ENCODE results near the gene SMIM43. TPM values are rescaled to one million over a fixed set of nuclear protein-coding genes. Genes with fewer than 3 reads are reported as not detected.
A peak's percentile ranks its signal among the peaks of the same experiment; 100 is the strongest.

SMIM43 gene
- total RNA-seq = 0.07 TPM in 1 of 2 replicates, not detected in the other

DNA sequence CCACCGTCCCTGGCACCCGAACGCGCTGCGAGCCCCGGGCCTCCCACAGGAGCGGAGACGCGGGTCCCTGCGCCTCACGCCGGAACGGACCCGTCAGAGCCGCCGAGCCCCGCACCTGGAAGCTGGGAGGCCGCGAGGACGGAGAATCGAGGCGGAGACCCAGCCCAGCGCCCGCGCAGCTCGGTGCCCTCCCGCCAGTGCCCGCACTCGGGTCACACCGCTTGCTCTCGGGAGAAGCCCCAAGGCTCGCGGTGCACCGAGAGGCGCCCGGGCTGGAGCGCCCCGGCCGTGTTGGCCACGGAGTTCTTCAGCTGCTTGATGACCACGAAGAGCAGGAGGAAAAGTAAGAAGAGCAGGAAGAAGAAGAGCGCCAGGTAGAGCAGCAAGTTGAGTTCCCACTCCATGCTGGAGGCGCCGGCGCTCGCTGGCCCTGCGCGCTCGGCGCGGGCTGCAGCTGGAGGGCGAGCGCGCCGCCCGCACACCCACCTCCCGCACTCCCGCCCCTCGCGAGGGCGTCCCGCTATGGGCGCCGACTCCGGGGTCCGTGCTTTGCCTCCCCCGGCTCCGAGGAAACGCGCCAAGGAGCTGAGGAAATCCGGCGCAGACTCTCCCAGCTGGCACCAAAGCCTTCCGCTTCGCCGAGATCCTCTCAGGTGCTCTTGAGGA lies at the start of gene SMIM43:
TSS of gene SMIM43 (minus strand) at position 463 of the 666 bp plus-strand sequence. CDS start at position 404, 59 bp downstream.
- TF ChIP-seq, protein P1, sequence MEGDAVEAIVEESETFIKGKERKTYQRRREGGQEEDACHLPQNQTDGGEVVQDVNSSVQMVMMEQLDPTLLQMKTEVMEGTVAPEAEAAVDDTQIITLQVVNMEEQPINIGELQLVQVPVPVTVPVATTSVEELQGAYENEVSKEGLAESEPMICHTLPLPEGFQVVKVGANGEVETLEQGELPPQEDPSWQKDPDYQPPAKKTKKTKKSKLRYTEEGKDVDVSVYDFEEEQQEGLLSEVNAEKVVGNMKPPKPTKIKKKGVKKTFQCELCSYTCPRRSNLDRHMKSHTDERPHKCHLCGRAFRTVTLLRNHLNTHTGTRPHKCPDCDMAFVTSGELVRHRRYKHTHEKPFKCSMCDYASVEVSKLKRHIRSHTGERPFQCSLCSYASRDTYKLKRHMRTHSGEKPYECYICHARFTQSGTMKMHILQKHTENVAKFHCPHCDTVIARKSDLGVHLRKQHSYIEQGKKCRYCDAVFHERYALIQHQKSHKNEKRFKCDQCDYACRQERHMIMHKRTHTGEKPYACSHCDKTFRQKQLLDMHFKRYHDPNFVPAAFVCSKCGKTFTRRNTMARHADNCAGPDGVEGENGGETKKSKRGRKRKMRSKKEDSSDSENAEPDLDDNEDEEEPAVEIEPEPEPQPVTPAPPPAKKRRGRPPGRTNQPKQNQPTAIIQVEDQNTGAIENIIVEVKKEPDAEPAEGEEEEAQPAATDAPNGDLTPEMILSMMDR (conservative IDR thresholded peaks at IDR 0.05; ENCODE audit: low read depth, low read length) = no peak
- no peak for DNase-seq (ENCODE audit: low read depth)
- peak within 1 kb of the TSS; percentile 52 for H3K4me3 ChIP-seq (ENCODE audit: low read depth, low read length)

DNA sequence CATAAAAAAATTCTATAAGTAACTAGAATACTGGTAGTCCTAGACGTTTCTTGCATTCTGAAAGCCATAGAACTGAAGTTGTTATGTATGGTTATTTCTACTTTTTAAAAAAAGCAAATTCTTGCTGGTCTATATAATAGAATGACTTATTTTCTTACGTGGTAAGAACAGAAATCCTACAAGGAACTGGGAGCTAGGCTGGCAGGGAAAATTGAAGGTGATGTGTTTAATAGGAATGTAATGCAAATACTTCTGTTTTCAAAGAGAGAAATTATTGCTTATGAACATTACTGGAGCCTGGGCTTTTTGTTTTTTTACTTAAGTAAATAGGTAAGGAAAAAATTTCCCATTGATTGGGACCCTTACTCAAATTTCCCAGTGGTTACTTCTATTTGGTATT lies 49.8 kb upstream of the SMIM43 start:
- TF ChIP-seq, protein P1 (conservative IDR thresholded peaks at IDR 0.05; ENCODE audit: low read depth, low read length) = no peak
- H3K4me3 ChIP-seq (ENCODE audit: low read depth, low read length) = no peak overlapping the region
- no peak for DNase-seq (ENCODE audit: low read depth)

DNA sequence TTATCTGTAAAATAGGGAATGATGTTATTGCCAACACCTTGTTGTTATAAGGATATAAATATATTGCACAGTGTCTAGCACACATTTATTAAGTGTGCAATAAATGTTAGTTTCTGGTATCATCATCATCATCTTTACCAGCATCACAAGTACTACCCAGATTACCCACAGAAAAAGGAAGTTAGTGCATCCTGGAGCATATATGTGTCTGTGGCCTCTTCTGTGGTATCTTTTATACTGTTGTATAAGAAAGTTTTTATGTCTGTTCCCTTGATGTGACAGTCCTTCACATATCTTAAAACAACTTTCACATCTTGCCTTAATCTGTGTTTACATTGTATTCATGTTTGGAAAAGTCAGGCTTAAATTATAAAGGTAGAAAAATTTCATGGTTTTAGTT lies 46.2 kb upstream of the SMIM43 start:
- H3K4me3 ChIP-seq (ENCODE audit: low read depth, low read length) = no peak overlapping the region
- no peak for DNase-seq (ENCODE audit: low read depth)
- TF ChIP-seq, protein P1 (conservative IDR thresholded peaks at IDR 0.05; ENCODE audit: low read depth, low read length) = no peak

DNA sequence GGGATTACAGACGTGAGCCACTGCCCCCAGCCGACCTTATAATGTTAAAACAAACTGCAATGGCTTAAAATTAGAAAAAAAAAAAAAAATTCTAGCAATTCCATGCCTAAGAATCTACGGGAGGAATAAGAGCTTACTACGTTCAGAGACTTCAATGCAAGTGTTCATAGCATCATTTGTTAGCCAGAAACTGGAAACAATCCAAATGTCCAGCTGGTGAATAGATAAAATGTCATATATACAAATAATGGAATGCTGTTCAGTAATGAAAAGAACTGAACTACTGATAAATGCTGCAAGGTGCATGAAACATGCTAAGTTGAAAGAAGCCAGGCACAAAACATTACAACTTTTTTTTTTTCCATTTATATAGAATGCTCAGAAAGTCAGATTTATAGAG lies 41.4 kb upstream of the SMIM43 start:
- TF ChIP-seq, protein P1 (conservative IDR thresholded peaks at IDR 0.05; ENCODE audit: low read depth, low read length) = no peak
- no peak overlapping the region for H3K4me3 ChIP-seq (ENCODE audit: low read depth, low read length)
- no peak for DNase-seq (ENCODE audit: low read depth)

DNA sequence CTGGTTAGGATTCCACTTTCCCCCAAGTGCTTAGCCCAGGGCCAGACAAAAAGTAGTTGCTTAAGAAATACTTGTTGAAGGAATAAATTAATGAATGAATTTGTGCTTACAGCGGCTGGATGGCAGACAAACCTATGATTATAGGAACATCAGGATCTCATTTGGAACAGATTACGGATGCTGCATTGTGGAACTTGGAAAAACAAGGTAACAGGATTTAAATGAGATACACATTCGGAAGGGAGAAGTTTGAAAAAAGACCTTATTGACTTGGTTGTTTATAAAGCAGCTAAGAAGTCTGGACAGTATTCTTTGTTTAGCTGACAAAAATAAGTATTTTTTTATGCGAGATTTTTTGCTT lies 36.7 kb upstream of the SMIM43 start:
- TF ChIP-seq, protein P1 (conservative IDR thresholded peaks at IDR 0.05; ENCODE audit: low read depth, low read length) = no peak
- H3K4me3 ChIP-seq (ENCODE audit: low read depth, low read length) = peak overlapping the region; percentile 81
- no peak for DNase-seq (ENCODE audit: low read depth)

DNA sequence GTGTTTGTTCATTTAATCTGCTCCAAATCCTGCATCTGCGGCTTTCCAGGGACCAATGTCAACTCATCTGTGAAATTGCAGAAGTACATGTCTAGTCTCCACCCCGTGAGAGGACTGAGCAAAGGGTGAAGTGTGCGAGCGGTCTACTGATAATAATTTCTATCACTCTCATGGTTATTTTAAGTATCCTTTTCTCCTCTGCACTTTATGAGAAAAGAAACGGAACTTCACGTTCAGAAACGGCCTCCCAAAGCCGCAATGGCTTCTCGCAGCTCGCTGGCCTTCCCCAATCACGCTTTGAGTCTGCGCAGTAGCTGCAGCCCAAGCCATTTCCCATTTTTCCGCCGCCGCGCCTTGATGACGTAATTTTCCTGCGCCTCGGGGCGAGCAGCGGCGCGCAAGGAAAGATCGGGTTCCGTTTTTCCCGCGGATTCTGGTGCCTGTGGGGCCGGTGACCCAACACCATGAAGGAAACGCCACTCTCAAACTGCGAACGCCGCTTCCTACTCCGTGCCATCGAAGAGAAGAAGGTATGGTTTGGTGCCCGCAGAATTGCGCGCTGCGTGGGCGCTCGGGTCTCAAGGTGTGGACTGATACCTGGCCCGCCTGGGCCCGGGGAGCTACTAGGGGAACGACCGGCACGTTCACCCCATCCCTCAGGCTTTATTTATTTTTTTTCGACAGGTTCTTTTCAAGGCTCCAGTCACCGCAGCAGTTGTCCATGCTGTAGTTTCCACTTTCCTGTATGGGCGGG lies 36.2 kb upstream of the SMIM43 start, which contains the start of gene EXOSC9:
TSS of gene EXOSC9 (plus strand) at position 363 of the 754 bp plus-strand sequence. CDS start at position 465, 102 bp downstream.
- TF ChIP-seq, protein P1 (conservative IDR thresholded peaks at IDR 0.05; ENCODE audit: low read depth, low read length) = no peak
- DNase-seq (ENCODE audit: low read depth) = peak; percentile 61
- peak within 1 kb of the TSS; percentile 81 for H3K4me3 ChIP-seq (ENCODE audit: low read depth, low read length)

Data from epithelial cell of proximal tubule (primary cell).